OCI-LY1 (cell line): ENCODE measurements around the gene CHST8.

Source experiments
- H2AFZ ChIP-seq: fragments of 200-600 bp; sonication (generic), shearing (Covaris generic); 2 replicates; pipeline ENCODE4 v1.6.0; 2014; ENCODE audit warnings: antibody characterized with exemption, mild to moderate bottlenecking, low read length
- H3F3A ChIP-seq: fragments of 200-600 bp; sonication (generic), shearing (Covaris generic); 2 replicates; pipeline ENCODE4 v1.6.0; 2014; ENCODE audit warnings: mild to moderate bottlenecking, antibody characterized with exemption, low read length, moderate library complexity; ENCODE audit not compliant: insufficient read depth
- H3K27ac ChIP-seq: fragments of 200-600 bp; sonication (generic); 2 replicates; pipeline ENCODE4 v1.5.1; 2014; ENCODE audit warnings: low read length, mixed run types, mild to moderate bottlenecking, low read depth; ENCODE audit not compliant: poor library complexity, severe bottlenecking
- H3K27me3 ChIP-seq: fragments of 200-600 bp; sonication (generic); 2 replicates; pipeline ENCODE4 v1.6.0; 2014; ENCODE audit warnings: antibody characterized with exemption, mild to moderate bottlenecking, low read length, moderate library complexity; ENCODE audit not compliant: insufficient read depth
- H3K36me3 ChIP-seq: fragments of 200-600 bp; sonication (generic); 2 replicates; pipeline ENCODE4 v1.6.1; 2014; ENCODE audit warnings: mild to moderate bottlenecking, antibody characterized with exemption, low read length, moderate library complexity, mixed read lengths; ENCODE audit not compliant: insufficient read depth
- H3K4me1 ChIP-seq: fragments of 200-600 bp; sonication (generic); 2 replicates; pipeline ENCODE4 v1.5.1; 2014; ENCODE audit warnings: mild to moderate bottlenecking, low read length, moderate library complexity; ENCODE audit not compliant: insufficient read depth, severe bottlenecking
- H3K4me2 ChIP-seq: fragments of 200-600 bp; sonication (generic), shearing (Covaris generic); 2 replicates; pipeline ENCODE4 v1.6.1; 2014; ENCODE audit warnings: low read length
- H3K4me3 ChIP-seq: fragments of 200-600 bp; sonication (generic); 2 replicates; pipeline ENCODE4 v1.5.1; 2014; ENCODE audit warnings: low read length, low read depth, mild to moderate bottlenecking, mixed read lengths; ENCODE audit not compliant: poor library complexity, severe bottlenecking
- H3K79me2 ChIP-seq: fragments of 200-600 bp; shearing (Covaris generic); 2 replicates; pipeline ENCODE4 v1.6.1; 2016; ENCODE audit warnings: mixed run types, low read length, mixed read lengths; ENCODE audit not compliant: insufficient read depth
- H3K9ac ChIP-seq: fragments of 200-600 bp; sonication (generic), shearing (Covaris generic); 2 replicates; pipeline ENCODE4 v1.6.1; 2014; ENCODE audit warnings: mild to moderate bottlenecking, low read length, mixed read lengths
- H3K9me2 ChIP-seq: fragments of 200-600 bp; sonication (generic), shearing (Covaris generic); 2 replicates; pipeline ENCODE4 v1.6.1; 2014; ENCODE audit warnings: low read depth, mild to moderate bottlenecking, low read length, mixed read lengths
- H3K9me3 ChIP-seq: fragments of 200-600 bp; shearing (Covaris generic); 2 replicates; pipeline ENCODE4 v1.6.1; 2014; ENCODE audit warnings: low read length, mixed read lengths
- H4K20me1 ChIP-seq: fragments of 200-600 bp; sonication (generic), shearing (Covaris generic); 2 replicates; pipeline ENCODE4 v1.6.0; 2016; ENCODE audit warnings: mild to moderate bottlenecking, low read length; ENCODE audit not compliant: insufficient read depth
- CTCF ChIP-seq: fragments of 200-600 bp; sonication (generic), shearing (Covaris generic); IDR thresholded peaks from 2 replicates; pipeline ENCODE4 v1.5.1; 2017; ENCODE audit warnings: mild to moderate bottlenecking, antibody characterized with exemption, low read length, moderate library complexity, mixed read lengths
- EZH2 ChIP-seq: fragments of 200-600 bp; sonication (generic), shearing (Covaris generic); IDR thresholded peaks from 2 replicates; pipeline ENCODE4 v1.8.0; 2017; ENCODE audit warnings: borderline replicate concordance, mixed run types, mild to moderate bottlenecking, antibody characterized with exemption, low read length, moderate library complexity, mixed read lengths

CHST8 gene

GRCh38 chr19:33808399-33808798 is 186.6 kb downstream of the CHST8 start:
- Histone ChIP-seq H3K4me3 (no peak overlapping the region), H3K27ac (no peak overlapping the region), H3K9ac (no peak overlapping the region), H3K4me2 (no peak overlapping the region), H3K9me3 (no peaks in the 10 kb centered on the region), H3K27me3 (no peaks in the 10 kb centered on the region), H4K20me1 (no peaks in the 10 kb centered on the region), H2AFZ (no peak overlapping the region), H3K79me2 (no peaks in the 10 kb centered on the region), H3F3A (no peaks in the 10 kb centered on the region), H3K4me1 (no peaks in the 10 kb centered on the region), H3K36me3 (no peaks in the 10 kb centered on the region), H3K9me2 (no peaks in the 10 kb centered on the region)
- TF ChIP-seq CTCF: no peak
- TF ChIP-seq EZH2: no peak

- H3K27ac ChIP-seq: no peak overlapping the region
- H2AFZ ChIP-seq: no peak overlapping the region
- H4K20me1 ChIP-seq: no peaks in the 10 kb centered on the region
- no peak overlapping the region for H3K9ac ChIP-seq
- no peak for TF ChIP-seq EZH2
- TF ChIP-seq CTCF: no peak
- H3K4me2 ChIP-seq: no peak overlapping the region
- no peaks in the 10 kb centered on the region for H3K36me3 ChIP-seq
- no peaks in the 10 kb centered on the region for H3K9me3 ChIP-seq
- H3K27me3 ChIP-seq: no peaks in the 10 kb centered on the region
- H3K79me2 ChIP-seq: no peaks in the 10 kb centered on the region
- no peaks in the 10 kb centered on the region for H3F3A ChIP-seq
- H3K4me1 ChIP-seq: no peaks in the 10 kb centered on the region
- no peaks in the 10 kb centered on the region for H3K9me2 ChIP-seq
- no peak overlapping the region for H3K4me3 ChIP-seq
Measured at GRCh38 chr19:33809960-33810359, 188.2 kb downstream of the CHST8 start.

GRCh38 chr19:33810821-33811220 is 189.1 kb downstream of the CHST8 start:
- Histone ChIP-seq H3K4me3 (no peak overlapping the region), H3K79me2 (no peaks in the 10 kb centered on the region), H3K27ac (no peak overlapping the region), H3F3A (no peaks in the 10 kb centered on the region), H3K9me2 (no peaks in the 10 kb centered on the region), H3K36me3 (no peaks in the 10 kb centered on the region), H3K9me3 (no peaks in the 10 kb centered on the region), H3K4me1 (no peaks in the 10 kb centered on the region), H4K20me1 (no peaks in the 10 kb centered on the region), H3K27me3 (no peaks in the 10 kb centered on the region), H3K9ac (no peak overlapping the region), H3K4me2 (no peak overlapping the region), H2AFZ (no peak overlapping the region)
- TF ChIP-seq CTCF (no peak), EZH2 (no peak)
